Esophagus muscularis mucosa (tissue), 4 donors: ENCODE measurements around the gene HOXD8. TPM values are rescaled to one million over a fixed set of nuclear protein-coding genes. Genes with fewer than 3 reads are reported as not detected.

Experiments used
- DNase-seq: peaks from one replicate; pipeline ENCODE4 v3.0.0-alpha.2; 2017; ENCODE audit errors: extremely low spot score
- H3K27ac ChIP-seq, 4 donors: fragments of 200-600 bp; sonication (generic); replicated peaks in 1 of 4; 1 replicate in 3 of 4; 2 replicates in 1 of 4; pipeline ENCODE4 v1.5.1; 2016 to 2019; ENCODE audit warnings: mild to moderate bottlenecking in 1 of 4
- H3K27me3 ChIP-seq, 4 donors: fragments of 200-600 bp; sonication (generic); one replicate each; pipeline versions ENCODE4 v1.5.1 to v1.6.0; 2016 to 2019
- H3K36me3 ChIP-seq, 4 donors: fragments of 200-600 bp; sonication (generic); one replicate each; pipeline ENCODE4 v1.5.1; 2016 to 2019
- H3K4me1 ChIP-seq, 4 donors: fragments of 200-600 bp; sonication (generic); one replicate each; pipeline ENCODE4 v1.5.1; 2016 to 2019
- H3K4me3 ChIP-seq, 4 donors: fragments of 200-600 bp; sonication (generic); 1 replicate in 2 of 4; 2 replicates in 2 of 4; pipeline ENCODE4 v1.5.1; 2016 to 2019; ENCODE audit warnings: mild to moderate bottlenecking in 4 of 4, moderate library complexity in 1 of 4
- H3K9me3 ChIP-seq, 4 donors: fragments of 200-600 bp; sonication (generic); 1 replicate in 3 of 4; 2 replicates in 1 of 4; pipeline ENCODE4 v1.5.1; 2016 to 2019
- CTCF ChIP-seq, 3 experiments: fragments of 200-600 bp in 2 of 3; fragments of 450-650 bp in 1 of 3; sonication (generic) in 2 of 3; IDR thresholded peaks; one replicate each; pipeline ENCODE4 v1.5.1; 2017 to 2019; ENCODE audit warnings: antibody characterized with exemption in 3 of 3, mild to moderate bottlenecking in 2 of 3, moderate library complexity in 1 of 3
- EP300 ChIP-seq: sonication (generic); formaldehyde crosslinking; IDR thresholded peaks from one replicate; pipeline ENCODE4 v1.6.1; 2017; ENCODE audit warnings: antibody characterized with exemption
- POLR2A ChIP-seq: fragments of 450-650 bp; IDR thresholded peaks from one replicate; pipeline ENCODE4 v1.6.1; 2017; ENCODE audit warnings: antibody characterized with exemption, moderate library complexity, mild to moderate bottlenecking, low read depth
- POLR2AphosphoS5 ChIP-seq, 2 donors: sonication (generic); formaldehyde crosslinking; IDR thresholded peaks; one replicate each; pipeline ENCODE4 v1.6.1; 2017; ENCODE audit warnings: antibody characterized with exemption in 2 of 2
- WGBS: methylation state at CpG from one replicate; pipeline ENCODE4 v1.1.5; 2018; 5-methylcytosine and 5-hydroxymethylcytosine counted together
- intact Hi-C: fragments of 100-400 bp; cut with DNase I; formaldehyde crosslinking; loops from one replicate; pipeline ENCODE4 v1.15.1; 2023
- total RNA-seq, 4 donors: library from RNA; depleted of rRNA; stranded (reverse); fragments of >200 nt; gene quantifications; one replicate each; pipeline versions ENCODE4 v1.1.0 to v1.2.1, GENCODE V29; 2016

The HOXD8 gene
- total RNA-seq, 4 donors from 2014 or later, result 3.7 to 4.8 (median 4.3) TPM

DNA sequence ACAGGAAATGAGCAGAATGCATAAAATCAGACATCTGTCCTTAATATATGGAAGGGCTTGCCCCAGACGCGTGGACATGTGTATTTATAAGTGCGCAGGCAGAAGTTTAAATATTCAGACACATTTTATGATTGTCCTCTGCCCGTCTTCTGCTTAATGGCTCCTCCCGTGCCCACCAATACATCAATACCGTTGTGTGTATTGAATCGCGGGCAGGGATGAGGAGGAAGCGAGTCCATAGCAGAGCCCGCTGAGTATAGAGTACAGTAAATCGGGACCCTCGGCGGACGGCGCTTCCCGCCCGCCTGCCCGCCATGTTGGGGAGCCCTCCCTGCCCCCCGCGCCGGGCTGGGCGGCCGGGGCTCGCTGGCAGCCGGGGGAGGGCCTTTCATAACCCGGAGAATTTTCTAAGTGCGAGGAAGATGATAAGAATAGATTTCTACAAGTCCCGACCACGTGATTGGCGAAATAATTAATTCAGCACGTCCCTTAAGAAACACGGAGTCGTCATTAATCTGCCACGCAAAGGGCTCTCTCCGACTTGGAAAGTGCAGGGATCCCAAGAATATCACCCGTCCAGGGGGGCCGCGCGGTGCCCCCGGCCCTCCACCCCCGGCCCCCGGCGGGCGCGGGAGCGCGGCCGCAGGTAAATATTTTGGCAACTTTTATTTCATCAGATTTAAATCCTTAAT lies 27.4 kb downstream of the HOXD8 start, which contains the start of gene HOXD3:
Gene HOXD3 (plus strand): TSS at position 501 of the 692 bp plus-strand sequence. CDS start 11,808 bp downstream, outside the sequence.
- TF ChIP-seq POLR2AphosphoS5 (IDR thresholded peaks at IDR 0.05), result no peak
- no peak for TF ChIP-seq CTCF (IDR thresholded peaks at IDR 0.05)
- no peak for TF ChIP-seq POLR2A
- no peak for TF ChIP-seq EP300
- H3K36me3 ChIP-seq, result no peaks in the 10 kb centered on the region
- no peak within 1 kb of the TSS for H3K27ac ChIP-seq
- H3K27me3 ChIP-seq, result peaks cover 7 to 100% (median 72%) of the 10 kb centered on the region in 4 donors
- DNase-seq, result no peak
- intact Hi-C loops, result no loop called here
- WGBS, result 12% methylated on average over 39 of the region's 48 CpGs
- H3K4me3 ChIP-seq, result peak within 1 kb of the TSS; percentile 19 to 29 (median 26)
- peaks cover 17 to 60% (median 50%) of the 10 kb centered on the region in 4 donors for H3K4me1 ChIP-seq
- H3K9me3 ChIP-seq, result no peaks in the 10 kb centered on the region

- Histone ChIP-seq H3K9me3 (no peaks in the 10 kb centered on the region), H3K4me1 (peaks cover 17 to 59% (median 47%) of the 10 kb centered on the region in 4 donors), H3K27ac (no peak overlapping the region), H3K36me3 (no peaks in the 10 kb centered on the region), H3K4me3 (peak overlapping the region; percentile 19 to 29 (median 26)), H3K27me3 (peaks cover 7 to 100% (median 73%) of the 10 kb centered on the region in 4 donors)
- intact Hi-C loops, result no loop called here
- 5% methylated on average over 42 of the region's 43 CpGs for WGBS
- TF ChIP-seq POLR2A, result no peak
- no peak for TF ChIP-seq POLR2AphosphoS5 (IDR thresholded peaks at IDR 0.05)
- no peak for TF ChIP-seq EP300
- TF ChIP-seq CTCF (IDR thresholded peaks at IDR 0.05), result no peak
- no peak for DNase-seq
These were observed 28.1 kb downstream of the HOXD8 start for GRCh38 chr2:176157499-176158185.

DNA sequence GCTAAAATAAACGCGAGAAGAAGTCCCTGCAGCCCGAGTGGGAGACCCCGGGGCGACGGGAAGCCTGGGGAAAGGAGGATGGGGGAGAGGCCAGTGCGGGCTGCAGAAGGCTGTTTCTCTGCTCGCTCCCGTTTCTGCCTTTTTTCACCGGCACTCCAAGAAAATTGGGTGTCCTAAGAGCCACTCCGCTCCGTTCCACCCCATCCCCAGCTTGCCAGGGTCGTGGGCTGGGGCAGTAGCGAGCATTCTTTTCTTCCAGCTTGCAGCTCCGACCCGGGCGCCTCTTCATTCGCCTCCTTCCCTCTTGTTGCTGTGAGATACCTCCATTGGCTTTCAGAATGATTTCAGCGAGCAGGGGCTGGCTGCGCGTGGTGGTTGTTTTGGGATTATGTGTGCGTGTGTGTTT lies 28.7 kb downstream of the HOXD8 start:
- TF ChIP-seq POLR2A (no peak), EP300 (no peak), CTCF (IDR thresholded peaks at IDR 0.05) (no peak), POLR2AphosphoS5 (IDR thresholded peaks at IDR 0.05) (no peak)
- DNase-seq, result no peak
- Histone ChIP-seq H3K4me3 (no peak overlapping the region), H3K27me3 (peaks cover 7 to 100% (median 73%) of the 10 kb centered on the region in 4 donors), H3K36me3 (no peaks in the 10 kb centered on the region), H3K27ac (no peak overlapping the region), H3K4me1 (peaks cover 17 to 58% (median 47%) of the 10 kb centered on the region in 4 donors), H3K9me3 (no peaks in the 10 kb centered on the region)
- intact Hi-C loops, result no loop called here
- 17% methylated on average over 22 of the region's 22 CpGs for WGBS

GRCh38 chr2:176158855-176159662 lies 29.6 kb downstream of the HOXD8 start:
- 23% methylated on average over 24 of the region's 39 CpGs for WGBS
- no peak for DNase-seq
- Histone ChIP-seq H3K9me3 (no peaks in the 10 kb centered on the region), H3K27ac (no peak overlapping the region), H3K27me3 (peaks cover 7 to 100% (median 78%) of the 10 kb centered on the region in 4 donors), H3K36me3 (no peaks in the 10 kb centered on the region), H3K4me3 (no peak overlapping the region), H3K4me1 (peaks cover 17 to 58% (median 47%) of the 10 kb centered on the region in 4 donors)
- intact Hi-C loops, result no loop called here
- TF ChIP-seq POLR2A, result no peak
